Measurements from ENCODE around the gene SPOCK3.
"Not testable (repeated sequence)": the region's sequence is repeated elsewhere in the genome, so short reads cannot be mapped to it uniquely, and the experiment has no call there.

Gene SPOCK3

DNA sequence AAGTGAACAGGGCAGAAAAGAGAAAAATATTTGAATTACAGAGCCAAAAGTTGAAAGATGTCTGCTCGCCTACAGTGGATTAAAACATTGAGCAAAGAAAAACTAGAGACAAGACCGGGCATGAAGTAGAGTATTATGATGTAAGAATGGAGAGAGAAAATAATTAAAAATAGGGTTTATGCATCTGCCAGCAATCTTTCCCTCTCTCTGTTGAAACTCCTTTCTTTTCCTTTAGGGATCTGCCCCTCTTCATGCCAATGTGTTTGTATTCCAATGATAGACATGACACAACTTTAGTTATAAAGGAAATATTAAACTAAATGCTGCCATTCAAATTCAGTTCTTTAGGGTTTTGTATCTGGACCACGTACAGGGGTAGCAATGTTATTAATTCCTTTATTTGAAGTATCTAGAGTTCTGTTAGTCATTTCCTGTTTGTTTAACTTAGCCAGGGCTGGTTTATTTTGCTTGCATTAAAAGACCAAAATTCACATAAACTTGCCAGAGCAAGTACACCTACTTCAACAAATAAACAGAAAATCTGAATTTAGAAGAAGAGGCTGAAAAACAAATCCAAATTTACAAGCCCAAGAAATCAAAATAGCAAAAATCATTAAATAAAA is 202.6 kb downstream of the SPOCK3 start:
- no peak for DNase-seq

DNA sequence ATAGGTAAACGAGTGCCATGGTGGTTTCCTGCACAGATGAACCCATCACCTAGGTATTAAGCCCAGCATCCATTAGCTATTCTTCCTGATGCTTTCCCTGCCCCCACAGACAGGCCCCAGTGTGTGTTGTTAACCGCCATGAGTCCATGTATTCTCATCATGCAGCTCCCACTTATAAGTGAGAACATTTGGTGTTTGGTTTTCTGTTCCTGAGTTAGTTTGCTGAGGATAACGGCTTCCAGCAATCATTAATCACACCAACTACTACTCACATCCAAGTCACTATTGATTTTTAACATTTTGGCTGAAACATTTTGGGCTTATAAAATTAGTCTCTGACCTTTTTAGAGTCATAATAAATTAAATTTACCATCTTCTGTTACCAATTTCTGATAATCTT is 205.3 kb downstream of the SPOCK3 start:
- no peak for DNase-seq

GRCh38 chr4:167025670-167026069 is 208.6 kb downstream of the SPOCK3 start:
- DNase-seq = no peak

- no peak for DNase-seq
Observed at GRCh38 chr4:167023364-167023925, 210.8 kb downstream of the SPOCK3 start.

DNA sequence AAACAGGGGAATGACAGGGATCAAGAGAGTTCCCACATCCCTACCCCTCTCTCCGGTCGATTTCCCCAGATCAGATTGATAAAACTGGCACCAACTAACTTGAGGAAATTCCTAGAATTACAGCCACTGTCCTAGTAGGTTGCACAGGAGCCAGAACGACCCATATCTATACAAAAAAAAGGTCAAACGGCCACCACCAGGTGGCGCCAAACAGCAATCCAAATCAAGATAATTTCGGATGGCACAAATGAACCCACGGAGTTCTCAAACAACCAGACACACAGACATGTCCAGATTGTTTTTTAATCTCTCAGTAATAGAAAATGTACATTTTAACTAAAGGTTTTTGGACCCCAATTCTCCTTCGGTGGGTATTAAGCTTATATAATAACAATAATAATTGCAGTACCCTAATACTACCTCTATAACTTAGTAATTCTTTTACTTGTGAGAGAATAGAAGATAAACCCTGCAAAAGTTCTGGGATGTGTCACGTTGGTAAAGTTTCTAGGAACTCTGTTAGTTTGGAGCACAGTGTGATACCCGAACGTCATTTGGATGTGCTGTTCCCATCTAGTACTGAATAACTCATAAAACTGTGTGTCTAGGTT is 212.6 kb downstream of the SPOCK3 start:
- DNase-seq = no peak

DNA sequence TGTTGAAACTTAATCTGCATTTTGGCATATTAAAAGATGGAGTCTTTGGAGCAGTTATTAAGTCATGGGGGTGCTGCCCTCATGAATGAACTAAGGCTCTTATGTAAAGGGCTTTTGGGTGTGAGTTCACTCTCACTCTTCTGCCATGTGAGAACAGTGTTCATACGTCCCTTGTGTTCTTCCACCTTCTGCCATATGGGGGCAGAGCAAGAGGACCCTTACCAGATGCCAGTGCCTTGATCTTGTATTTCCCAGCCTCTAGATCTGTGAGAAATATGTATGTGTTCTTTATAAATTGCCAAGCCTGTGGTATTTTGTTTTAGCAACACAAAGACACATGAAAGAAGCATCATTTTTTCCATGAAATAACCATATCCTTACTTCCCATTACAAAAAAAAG is 213.9 kb downstream of the SPOCK3 start:
- no peak for DNase-seq

DNA sequence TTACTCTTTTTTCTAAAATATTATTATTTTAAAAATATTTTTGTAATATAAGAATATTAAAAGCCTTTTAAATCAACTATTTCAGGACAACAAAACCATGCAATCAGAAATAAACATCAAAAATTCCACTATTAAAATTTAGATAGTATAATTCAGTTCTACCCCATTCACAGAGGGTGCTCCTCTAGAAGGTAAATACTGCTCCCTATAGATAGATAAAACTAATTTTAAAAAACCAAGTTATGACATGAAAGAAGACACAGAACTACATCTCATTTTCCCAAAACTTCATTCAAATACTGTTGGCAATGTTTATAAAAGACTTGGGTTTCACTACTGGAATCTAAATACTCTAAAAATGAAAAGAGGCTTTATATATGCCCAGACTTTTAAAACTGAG is 219.3 kb downstream of the SPOCK3 start:
- no peak for DNase-seq

DNA sequence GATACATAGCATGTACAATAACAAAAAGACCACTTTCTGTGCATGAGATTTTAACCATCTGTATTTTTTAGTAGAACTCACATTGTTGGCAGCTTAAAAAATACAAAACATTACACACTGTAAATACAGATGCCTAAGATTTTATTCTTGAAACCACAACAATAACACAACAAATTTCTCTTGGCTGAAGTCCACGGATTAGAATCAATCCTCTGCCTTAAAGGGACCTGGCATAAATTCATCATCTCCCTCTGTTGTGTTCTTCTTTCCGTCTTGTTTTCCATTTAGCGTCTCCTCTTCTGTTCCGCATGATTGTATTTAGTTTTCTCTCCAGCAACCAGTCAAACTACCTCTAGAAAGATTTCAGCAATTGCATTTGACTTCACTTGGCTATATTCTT is 231.0 kb downstream of the SPOCK3 start:
- no peak for DNase-seq

- no peak for DNase-seq
Observed at GRCh38 chr4:167000141-167000852, 234.0 kb downstream of the SPOCK3 start.

DNA sequence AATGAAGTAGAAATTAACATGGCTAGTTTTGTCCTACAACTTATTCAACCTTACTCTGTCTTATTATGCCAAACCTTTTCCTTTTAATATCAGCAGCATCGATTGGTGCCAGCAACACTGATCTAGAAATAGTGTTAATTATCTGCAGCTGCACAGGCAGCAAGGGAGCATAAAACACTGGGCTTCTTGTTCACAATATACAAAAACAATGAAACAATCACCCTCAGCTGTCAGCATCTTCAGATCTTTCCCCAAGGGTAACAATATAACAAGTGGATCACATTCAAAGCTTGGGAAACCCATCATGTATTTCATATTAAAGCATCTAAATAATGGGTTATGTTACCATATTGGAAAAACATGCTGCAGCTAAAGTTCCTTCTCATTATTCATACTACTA is 238.1 kb downstream of the SPOCK3 start:
- no peak for DNase-seq

GRCh38 chr4:166994686-166995085 is 239.6 kb downstream of the SPOCK3 start:
- DNase-seq = no peak

DNA sequence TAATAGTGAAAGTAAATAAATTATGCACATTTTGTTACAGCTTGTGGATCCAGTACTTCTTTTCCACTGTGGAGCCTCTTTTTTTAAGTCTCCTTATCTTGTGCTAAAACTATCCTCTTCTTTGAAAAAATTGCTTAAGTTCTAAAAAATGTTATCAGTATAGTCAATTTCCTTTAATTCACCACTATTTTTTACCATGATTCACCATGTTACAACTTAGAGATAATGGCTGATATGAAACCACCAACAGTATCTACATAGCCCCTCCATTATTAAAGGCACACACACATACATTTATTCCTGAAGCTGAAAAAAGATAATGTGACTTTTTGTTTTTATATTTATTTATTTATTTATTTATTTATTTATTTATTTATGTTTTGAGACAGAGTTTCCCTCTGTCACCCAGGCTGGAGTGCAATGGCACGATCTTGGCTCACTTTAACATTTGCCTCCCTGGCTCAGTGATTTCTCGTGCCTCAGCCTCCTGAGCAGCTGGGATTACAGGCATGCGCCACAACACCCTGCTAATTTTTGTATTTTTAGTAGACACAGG is 243.2 kb downstream of the SPOCK3 start:
- no peak for DNase-seq

GRCh38 chr4:166989886-166990285 is 244.4 kb downstream of the SPOCK3 start:
- no peak for DNase-seq

DNA sequence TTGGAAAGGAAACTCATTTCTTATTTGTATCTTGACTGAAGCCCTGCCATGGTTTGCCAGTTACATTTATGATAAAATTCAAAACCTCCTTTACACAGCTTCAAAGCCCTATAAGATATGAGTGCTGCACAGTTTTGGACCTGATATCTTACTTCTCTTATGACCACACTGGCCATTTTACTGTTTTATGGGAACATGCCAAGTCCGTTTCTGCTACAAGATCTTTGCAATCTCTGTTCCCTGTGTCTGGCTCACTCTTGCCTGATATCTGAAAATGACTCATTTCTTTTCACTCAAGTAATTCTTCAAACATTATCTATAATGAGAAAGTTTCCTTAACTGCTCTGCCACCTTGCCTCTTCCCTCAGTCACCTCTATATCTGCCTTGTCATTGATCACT is 247.3 kb downstream of the SPOCK3 start:
- DNase-seq = no peak

GRCh38 chr4:166981847-166982246 is 252.4 kb downstream of the SPOCK3 start:
- no peak for DNase-seq

DNA sequence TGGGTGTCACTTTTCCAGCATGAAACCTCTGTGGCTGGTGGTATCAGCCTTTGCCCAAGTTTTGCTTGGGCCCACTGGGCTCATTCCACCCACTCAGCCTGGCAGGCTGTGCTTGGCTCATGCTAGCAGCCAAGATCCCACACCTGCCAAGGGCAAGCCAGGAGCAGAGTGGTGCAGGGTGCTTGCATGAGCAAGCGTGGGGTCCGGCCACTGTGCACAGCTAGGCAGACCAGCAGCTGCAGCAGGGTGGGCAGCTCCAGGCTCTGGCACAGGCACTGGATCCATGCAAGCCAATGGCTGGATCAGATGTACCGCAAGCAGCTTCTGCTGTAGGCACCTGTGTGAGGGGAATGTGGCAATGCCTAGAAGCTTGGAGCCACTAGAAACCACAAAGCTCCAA is 253.9 kb downstream of the SPOCK3 start:
- no peak for DNase-seq

DNA sequence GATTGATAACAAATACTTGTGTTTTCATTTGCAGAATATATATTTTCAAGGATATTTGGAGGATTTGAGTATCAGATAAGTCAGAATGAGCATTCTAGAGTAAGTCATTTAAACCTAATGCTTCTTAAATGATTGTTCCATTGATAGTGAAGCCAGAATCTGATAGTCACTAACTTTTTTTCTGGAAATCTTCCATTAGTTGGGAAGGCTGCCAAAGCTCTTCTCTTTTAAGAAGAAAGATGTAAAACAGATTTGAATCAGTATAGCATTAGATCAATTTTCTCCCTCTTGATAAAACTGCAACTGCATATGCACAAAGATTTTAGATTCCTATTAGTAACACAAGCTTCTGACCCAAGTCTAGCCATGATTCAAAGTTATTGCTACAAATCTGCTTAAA is 256.7 kb downstream of the SPOCK3 start:
- DNase-seq = no peak

DNA sequence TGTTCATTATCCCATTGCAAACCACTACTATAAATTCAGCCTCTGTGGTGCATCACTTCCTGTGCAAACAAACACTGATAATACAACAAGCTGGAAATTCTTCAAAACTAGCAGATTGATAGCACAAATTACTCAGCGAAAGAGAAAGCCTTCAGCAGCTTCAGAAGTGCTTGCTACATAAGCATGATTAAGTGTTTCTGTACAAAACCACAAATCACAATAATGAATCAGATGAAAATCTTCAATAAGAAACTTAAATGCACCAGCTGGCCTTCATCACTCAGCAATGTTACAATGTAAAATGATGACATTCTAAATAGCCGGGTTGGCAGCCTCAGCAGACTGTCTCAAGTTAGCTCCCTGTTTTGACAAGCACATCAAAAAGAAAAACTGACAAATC is 262.2 kb downstream of the SPOCK3 start:
- no peak for DNase-seq

DNA sequence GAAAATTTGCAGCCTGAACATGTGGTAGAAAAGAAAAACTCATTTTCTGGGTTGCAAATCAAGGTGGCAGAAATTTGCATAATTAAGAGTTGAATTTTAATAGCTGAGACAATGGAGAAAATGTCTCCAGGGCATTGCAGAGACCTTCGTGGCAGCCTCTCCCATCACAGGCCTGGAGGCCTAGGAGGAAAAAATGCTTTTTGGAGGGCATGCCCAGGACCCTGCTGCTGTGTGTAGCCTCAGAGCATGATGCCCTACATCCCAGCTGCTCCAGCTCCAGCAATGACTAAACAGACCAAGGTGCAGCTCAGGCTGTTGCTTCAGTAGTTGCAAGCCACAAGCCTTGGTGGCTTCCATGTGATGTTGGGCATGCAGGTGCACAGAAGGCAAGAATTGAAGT is 266.1 kb downstream of the SPOCK3 start:
- not testable (repeated sequence) for DNase-seq

DNA sequence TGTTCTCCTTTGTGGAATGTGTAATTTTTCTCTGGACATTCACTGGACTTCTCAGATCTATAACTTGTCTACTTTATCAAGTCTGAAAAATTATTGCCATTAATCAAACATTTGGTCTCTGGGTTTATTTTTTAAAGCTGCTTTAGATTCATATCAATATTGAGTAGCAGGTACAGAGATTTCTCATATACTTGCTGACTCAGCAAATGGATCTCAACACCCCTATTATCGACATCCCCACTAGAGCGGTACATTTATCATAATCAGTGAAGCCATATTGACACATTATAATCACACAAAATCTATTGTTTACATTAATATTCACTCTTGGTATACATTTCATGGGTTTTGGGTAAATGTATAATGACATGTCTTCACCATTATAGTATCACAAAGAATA is 268.7 kb downstream of the SPOCK3 start:
- DNase-seq = no peak

- DNase-seq = no peak
Observed at GRCh38 chr4:166957451-166957850, 276.8 kb downstream of the SPOCK3 start.

GRCh38 chr4:166956484-166956883 is 277.8 kb downstream of the SPOCK3 start:
- DNase-seq = no peak

- no peak for DNase-seq
Observed at GRCh38 chr4:166941629-166942028, 292.7 kb downstream of the SPOCK3 start.

GRCh38 chr4:166930464-166930863 is 303.8 kb downstream of the SPOCK3 start:
- no peak for DNase-seq

Measured in SIG-M5 (cell line).